ENCODE measurements around the gene ELOVL7. TPM values are rescaled to one million over a fixed set of nuclear protein-coding genes. Genes with fewer than 3 reads are reported as not detected.

The ELOVL7 gene
- total and polyA plus RNA-seq, 2 of the 8 experiments (the other 6 are each of a cell fraction or from before 2014, with no cell fraction given): 3.1 to 5.1 TPM

GRCh38 chr5:60754495-60754894 lies 89.6 kb downstream of the ELOVL7 start (continued):
- TF ChIP-seq TEAD4 (IDR thresholded peaks at IDR 0.05; ENCODE audit: low read depth, low read length) (no peak), TBP (IDR thresholded peaks at IDR 0.05; ENCODE audit: low read depth, low read length) (no peak), SP4 (IDR thresholded peaks at IDR 0.05; ENCODE audit: low read length) (no peak), JUN (IDR thresholded peaks at IDR 0.05; ENCODE audit: low read depth, low read length) (no peak), JUND (IDR thresholded peaks at IDR 0.05; ENCODE audit: low read length) (no peak)
